ENCODE results near the gene DLST.
"Not testable (repeated sequence)": the region's sequence is repeated elsewhere in the genome, so short reads cannot be mapped to it uniquely, and the experiment has no call there.

DLST gene

GRCh38 chr14:74912111-74912510 lies 30.4 kb downstream of the DLST start:
- DNase-seq = no peak
- in situ Hi-C loops (cut with MboI; ENCODE audit: low pct_unique_long_range_greater_than_20kb, low sequenced_read_pairs) = loop anchor here (25.0 kb wide), 1 partner anchor 175 kb away; no protein-coding TSS in a partner anchor

GRCh38 chr14:74912801-74913200 lies 31.1 kb downstream of the DLST start:
- in situ Hi-C loops (cut with MboI; ENCODE audit: low pct_unique_long_range_greater_than_20kb, low sequenced_read_pairs) = loop anchor here (25.0 kb wide), 1 partner anchor 174 kb away; no protein-coding TSS in a partner anchor
- no peak for DNase-seq

DNA sequence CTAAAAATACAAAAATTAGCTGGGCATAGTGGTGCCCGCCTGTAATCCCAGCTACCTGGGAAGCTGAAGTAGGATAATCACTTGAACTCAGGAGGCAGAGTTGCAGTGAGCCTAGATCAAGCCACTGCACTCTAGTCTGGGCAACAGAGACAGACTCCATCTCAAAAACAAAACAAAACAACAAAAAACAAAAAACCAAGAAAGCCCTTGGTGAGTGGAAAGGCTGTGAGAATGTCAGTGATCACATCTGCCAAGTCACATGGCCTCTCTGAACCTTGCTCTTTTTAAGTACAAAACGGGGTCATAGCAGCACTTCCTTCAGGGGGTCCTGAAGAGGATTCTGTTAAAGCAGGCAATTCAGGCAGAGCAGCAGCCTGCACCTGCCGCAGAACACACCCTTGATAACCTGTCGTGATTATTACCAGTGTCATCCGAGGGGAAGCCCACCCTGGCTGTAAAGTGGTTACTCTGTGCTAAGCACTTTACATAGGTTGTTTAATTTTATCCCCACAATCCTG lies 31.7 kb downstream of the DLST start:
- in situ Hi-C loops (cut with MboI; ENCODE audit: low pct_unique_long_range_greater_than_20kb, low sequenced_read_pairs) = loop anchor here (25.0 kb wide), 1 partner anchor 174 kb away; no protein-coding TSS in a partner anchor
- DNase-seq = no peak

GRCh38 chr14:74913986-74914573 lies 32.4 kb downstream of the DLST start:
- in situ Hi-C loops (cut with MboI; ENCODE audit: low pct_unique_long_range_greater_than_20kb, low sequenced_read_pairs) = loop anchor here (25.0 kb wide), 1 partner anchor 173 kb away; no protein-coding TSS in a partner anchor
- peak; percentile 58 for DNase-seq

DNA sequence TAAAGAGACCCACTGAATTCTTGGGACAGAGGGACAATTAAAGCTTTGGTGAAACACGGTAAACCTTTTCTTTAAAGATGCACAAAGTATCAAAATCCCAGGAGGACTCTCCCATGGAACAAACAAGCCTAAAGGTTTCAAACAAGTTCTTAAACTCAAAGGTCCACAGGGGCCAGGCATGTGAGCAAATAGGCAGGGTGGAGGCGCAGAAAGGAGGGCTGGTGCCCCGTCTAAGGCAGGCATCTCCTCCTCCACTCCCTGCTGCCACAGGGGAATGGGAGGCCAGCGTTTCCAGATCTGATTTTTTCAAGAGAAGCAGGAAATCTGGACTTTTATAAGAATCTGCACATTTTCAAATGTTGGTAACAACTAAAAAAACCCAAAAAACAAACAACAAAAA lies 33.7 kb downstream of the DLST start:
- in situ Hi-C loops (cut with MboI; ENCODE audit: low pct_unique_long_range_greater_than_20kb, low sequenced_read_pairs) = loop anchor here (25.0 kb wide), 1 partner anchor 172 kb away; no protein-coding TSS in a partner anchor
- no peak for DNase-seq

- no peak for DNase-seq
- in situ Hi-C loops (cut with MboI; ENCODE audit: low pct_unique_long_range_greater_than_20kb, low sequenced_read_pairs) = loop anchor here (25.0 kb wide), 1 partner anchor 171 kb away; no protein-coding TSS in a partner anchor
These were observed 34.1 kb downstream of the DLST start for GRCh38 chr14:74915826-74916225.

DNA sequence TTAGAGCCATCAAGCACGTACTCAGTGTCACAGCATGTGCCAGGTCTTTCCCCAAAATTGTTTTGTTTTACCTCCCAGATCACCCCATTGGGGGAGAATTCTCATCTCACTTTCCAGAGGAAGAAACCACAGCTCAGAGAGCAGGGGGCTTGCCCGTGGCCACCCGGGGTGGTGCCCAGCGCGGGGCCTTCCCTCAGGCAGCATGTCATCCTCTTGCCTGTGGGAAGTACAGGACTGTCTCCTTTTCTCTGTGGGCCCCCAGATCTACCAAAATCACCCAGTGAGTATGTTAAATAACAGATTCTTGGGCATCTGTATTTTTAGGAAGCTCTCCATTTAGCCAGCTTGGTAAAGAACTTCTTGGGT lies 35.4 kb downstream of the DLST start:
- in situ Hi-C loops (cut with MboI; ENCODE audit: low pct_unique_long_range_greater_than_20kb, low sequenced_read_pairs) = loop anchor here (25.0 kb wide), 1 partner anchor 170 kb away; no protein-coding TSS in a partner anchor
- no peak for DNase-seq

GRCh38 chr14:74917646-74918081 lies 35.9 kb downstream of the DLST start:
- in situ Hi-C loops (cut with MboI; ENCODE audit: low pct_unique_long_range_greater_than_20kb, low sequenced_read_pairs) = loop anchor here (25.0 kb wide), 1 partner anchor 170 kb away; no protein-coding TSS in a partner anchor
- no peak for DNase-seq

- in situ Hi-C loops (cut with MboI; ENCODE audit: low pct_unique_long_range_greater_than_20kb, low sequenced_read_pairs) = loop anchor here (25.0 kb wide), 1 partner anchor 169 kb away; no protein-coding TSS in a partner anchor
- no peak for DNase-seq
These were observed 36.7 kb downstream of the DLST start for GRCh38 chr14:74918380-74918779.

DNA sequence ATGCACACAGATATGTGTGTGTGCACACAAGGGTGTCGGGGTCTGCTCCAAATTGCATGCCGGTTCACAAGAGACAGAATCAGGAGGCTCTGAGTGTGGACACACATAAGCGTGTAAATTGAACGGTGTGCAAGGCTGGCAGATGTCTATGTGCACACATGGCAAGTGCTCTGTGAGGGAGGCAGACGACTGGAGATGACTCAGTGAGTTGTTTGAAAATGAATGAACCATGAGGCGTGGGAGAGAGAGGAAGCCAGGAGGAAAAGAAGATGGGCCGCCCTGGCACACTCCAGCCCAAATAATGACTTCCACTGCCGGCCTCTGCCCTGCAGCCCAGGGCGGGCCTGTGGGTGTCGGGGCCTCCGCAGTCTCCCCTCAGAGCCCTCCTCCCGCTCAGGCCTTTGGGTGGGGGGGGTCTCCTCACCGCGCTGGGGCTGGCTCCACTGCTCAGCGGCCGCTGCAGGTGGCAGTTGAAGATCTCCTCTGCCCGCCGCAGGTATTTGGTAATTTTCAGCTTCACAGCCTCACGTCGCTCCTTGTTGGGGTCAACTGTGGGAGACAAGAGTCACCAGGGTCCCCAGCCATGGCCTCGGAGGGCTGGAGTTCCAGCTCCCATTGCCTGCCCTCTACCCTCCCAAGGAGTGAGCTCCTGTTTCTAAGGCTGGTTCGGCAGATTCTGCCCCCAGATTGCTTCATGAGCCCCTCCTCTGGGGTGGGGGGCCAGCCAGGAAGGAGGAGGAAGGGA lies 37.9 kb downstream of the DLST start:
- in situ Hi-C loops (cut with MboI; ENCODE audit: low pct_unique_long_range_greater_than_20kb, low sequenced_read_pairs) = loop anchor here (25.0 kb wide), 1 partner anchor 168 kb away; no protein-coding TSS in a partner anchor
- DNase-seq = no peak

- DNase-seq = no peak
- in situ Hi-C loops (cut with MboI; ENCODE audit: low pct_unique_long_range_greater_than_20kb, low sequenced_read_pairs) = loop anchor here (25.0 kb wide), 1 partner anchor 167 kb away; no protein-coding TSS in a partner anchor
These were observed 38.6 kb downstream of the DLST start for GRCh38 chr14:74920281-74920680.

- in situ Hi-C loops (cut with MboI; ENCODE audit: low pct_unique_long_range_greater_than_20kb, low sequenced_read_pairs) = loop anchor here (25.0 kb wide), 1 partner anchor 166 kb away; no protein-coding TSS in a partner anchor
- no peak for DNase-seq
These were observed 39.4 kb downstream of the DLST start for GRCh38 chr14:74921053-74921620.

GRCh38 chr14:74921987-74922751 lies 40.5 kb downstream of the DLST start:
- in situ Hi-C loops (cut with MboI; ENCODE audit: low pct_unique_long_range_greater_than_20kb, low sequenced_read_pairs) = loop anchor here (25.0 kb wide), 1 partner anchor 165 kb away; no protein-coding TSS in a partner anchor
- no peak for DNase-seq

DNA sequence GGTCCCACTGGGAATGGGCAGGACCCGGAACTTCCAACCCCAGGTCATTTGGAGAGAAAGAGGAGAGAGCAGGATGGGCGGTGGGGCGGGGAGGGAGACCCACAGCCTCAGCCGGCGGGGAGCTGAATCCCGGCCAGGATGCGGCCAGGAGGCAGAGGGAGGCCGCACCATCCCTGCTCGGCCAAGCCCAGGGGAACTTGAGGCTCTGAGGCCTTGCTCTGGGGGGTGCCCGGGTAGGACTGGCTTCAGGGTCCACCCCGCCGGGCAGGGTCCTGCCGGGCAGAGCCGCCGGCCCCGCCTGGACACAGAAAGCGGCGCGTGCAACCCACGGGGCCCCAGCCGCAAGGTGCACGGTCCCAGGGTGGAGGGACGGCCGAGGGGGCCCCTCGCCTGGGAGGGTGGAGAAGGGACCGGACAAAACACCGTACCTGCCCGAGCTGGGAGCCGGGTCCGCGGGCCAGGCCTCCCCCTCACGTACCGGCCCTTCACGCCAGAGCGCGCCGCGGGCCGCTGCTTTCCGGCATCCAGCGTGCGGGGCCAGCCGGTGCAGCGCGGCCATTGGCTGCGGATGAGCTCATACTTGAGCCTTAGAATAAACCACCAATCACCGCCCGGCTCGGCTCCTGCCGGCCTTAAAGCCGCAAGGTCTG lies 41.2 kb downstream of the DLST start, which contains the start of gene RPS6KL1:
Gene RPS6KL1 (minus strand): TSS at position 509 of the 650 bp plus-strand sequence. CDS start 1,719 bp downstream, outside the sequence.
- DNase-seq = peak; percentile 76
- in situ Hi-C loops (cut with MboI; ENCODE audit: low pct_unique_long_range_greater_than_20kb, low sequenced_read_pairs) = loop anchor here (25.0 kb wide), 1 partner anchor 164 kb away; no protein-coding TSS in a partner anchor

DNA sequence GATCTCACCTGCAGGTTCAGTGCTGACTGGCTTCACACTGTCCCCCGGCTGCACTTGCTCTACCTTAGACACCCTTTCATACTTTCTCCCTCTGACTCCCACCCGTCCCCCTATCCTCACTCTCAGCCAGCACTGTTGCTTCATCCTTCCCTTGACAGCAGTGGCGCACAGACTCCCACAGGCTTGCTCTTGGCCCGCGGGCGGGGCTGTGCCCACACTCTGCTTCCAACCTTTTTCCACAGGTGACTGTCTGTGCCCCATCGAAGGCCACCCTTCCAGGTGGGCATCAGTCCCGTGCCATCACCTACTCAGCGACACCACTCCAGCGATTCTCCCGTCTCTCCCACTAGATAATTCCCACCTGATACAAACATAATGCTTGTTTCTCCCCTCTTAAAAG lies 42.3 kb downstream of the DLST start:
- DNase-seq = no peak
- in situ Hi-C loops (cut with MboI; ENCODE audit: low pct_unique_long_range_greater_than_20kb, low sequenced_read_pairs) = loop anchor here (25.0 kb wide), 1 partner anchor 163 kb away; no protein-coding TSS in a partner anchor

DNA sequence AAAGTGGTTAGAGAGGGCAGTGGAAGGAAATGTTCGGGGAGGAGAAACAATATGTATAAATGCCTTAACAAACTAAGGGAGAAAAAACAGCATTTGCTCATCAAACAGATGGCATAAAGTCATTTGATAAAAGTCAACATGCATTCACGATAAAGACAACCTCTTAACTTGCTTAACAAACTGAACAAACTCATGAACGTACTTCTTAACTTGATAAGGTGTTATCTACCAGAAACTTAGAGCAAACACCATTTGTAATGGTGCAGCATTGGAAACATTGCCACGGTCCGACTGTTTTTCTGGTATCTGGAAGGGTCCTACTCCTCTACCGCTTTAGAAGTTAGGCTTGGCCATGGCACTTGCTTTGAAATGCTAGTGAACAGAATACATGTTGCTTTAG lies 45.5 kb downstream of the DLST start:
- in situ Hi-C loops (cut with MboI; ENCODE audit: low pct_unique_long_range_greater_than_20kb, low sequenced_read_pairs) = no loop called here
- no peak for DNase-seq

GRCh38 chr14:74929242-74929641 lies 47.5 kb downstream of the DLST start:
- DNase-seq = no peak
- in situ Hi-C loops (cut with MboI; ENCODE audit: low pct_unique_long_range_greater_than_20kb, low sequenced_read_pairs) = no loop called here

DNA sequence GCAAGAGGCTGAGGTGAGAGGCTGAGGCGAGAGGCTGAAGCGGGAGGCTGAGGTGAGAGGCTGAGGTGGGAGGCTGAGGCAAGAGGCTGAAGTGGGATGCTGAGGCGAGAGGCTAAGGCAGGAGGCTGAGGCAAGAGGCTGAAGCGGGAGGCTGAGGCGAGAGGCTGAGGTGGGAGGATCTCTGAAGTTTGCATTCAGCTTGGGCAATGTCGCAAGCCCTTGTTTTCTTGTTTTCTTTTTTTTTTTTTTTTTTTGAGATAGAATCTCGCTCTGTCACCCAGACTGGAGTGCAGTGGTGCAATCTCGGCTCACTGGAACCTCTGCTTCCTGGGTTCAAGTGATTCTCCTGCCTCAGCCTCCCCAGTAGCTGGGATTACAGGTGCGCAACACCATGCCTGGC lies 50.0 kb downstream of the DLST start:
- DNase-seq; in situ Hi-C loops (cut with MboI; ENCODE audit: low pct_unique_long_range_greater_than_20kb, low sequenced_read_pairs): not testable (repeated sequence)

All from KBM-7 (cell line).